Right renal cortex interstitium (tissue), 3 donors: Measurements from ENCODE around the gene PCBP2. TPM values are rescaled to one million over a fixed set of nuclear protein-coding genes. Genes with fewer than 3 reads are reported as not detected.

Experiments used
- DNase-seq, 3 donors: peaks; one replicate each; pipeline ENCODE4 v3.0.0-alpha.2; 2013; ENCODE audit warnings: low read depth in 3 of 3, low spot score in 2 of 3
- polyA plus RNA-seq, 3 donors: library from polyadenylated mRNA; unstranded; fragments of 120-200 nt; gene quantifications; one replicate each; pipeline ENCODE4 v1.2.1, GENCODE V29; 2013; ENCODE audit not compliant: insufficient read length in 3 of 3

The PCBP2 gene
- polyA plus RNA-seq, 3 donors, result 1,108 to 1,139 (median 1,109) TPM

- no peak for DNase-seq
Measured at GRCh38 chr12:53506450-53506785, 54.5 kb downstream of the PCBP2 start.

- no peak for DNase-seq
Measured at GRCh38 chr12:53506881-53507602, 55.1 kb downstream of the PCBP2 start, which contains the start of gene NPFF. TSS of gene NPFF (minus strand) at chr12:53507484. CDS start at chr12:53507474, 10 bp downstream.

- no peak for DNase-seq
Measured at GRCh38 chr12:53507603-53507885, 55.6 kb downstream of the PCBP2 start.

- DNase-seq, result peak in 2 of 3 donors; percentile 72 to 79
Measured at GRCh38 chr12:53508534-53509170, 56.8 kb downstream of the PCBP2 start.

- DNase-seq, result no peak
Measured at GRCh38 chr12:53510181-53510812, 58.4 kb downstream of the PCBP2 start.

GRCh38 chr12:53513712-53514410, 62.0 kb downstream of the PCBP2 start:
- no peak for DNase-seq

- no peak for DNase-seq
Measured at GRCh38 chr12:53514628-53515290, 62.9 kb downstream of the PCBP2 start.

GRCh38 chr12:53515291-53515680, 63.4 kb downstream of the PCBP2 start:
- no peak for DNase-seq

GRCh38 chr12:53516758-53517455, 65.0 kb downstream of the PCBP2 start:
- DNase-seq, result no peak

- DNase-seq, result no peak
Measured at GRCh38 chr12:53518381-53518780, 66.5 kb downstream of the PCBP2 start.

- DNase-seq, result no peak
Measured at GRCh38 chr12:53523131-53523530, 71.2 kb downstream of the PCBP2 start.

- no peak for DNase-seq
Measured at GRCh38 chr12:53524476-53524875, 72.6 kb downstream of the PCBP2 start.

GRCh38 chr12:53530061-53530460, 78.2 kb downstream of the PCBP2 start:
- DNase-seq, result no peak

Other genes with a start within 250 kb of the PCBP2 start
- gene ITGB7, start 244.9 kb upstream of the PCBP2 start, polyA plus RNA-seq, result 1 to 10 TPM in 1 of 3 donors, under 1 TPM in 2; 0.88 to 1.3 (median 0.96) TPM
- 10 to 100 TPM; 28.1 to 33.5 (median 32.3) TPM for gene RARG, start 219.9 kb upstream of the PCBP2 start, polyA plus RNA-seq
- 1 to 10 TPM; 8.0 to 9.4 (median 9.4) TPM for gene ESPL1, start 183.8 kb upstream of the PCBP2 start, polyA plus RNA-seq
- gene PFDN5, start 156.6 kb upstream of the PCBP2 start, polyA plus RNA-seq, result 100 to 1,000 TPM; 817 to 897 (median 885) TPM
- gene MYG1, start 152.4 kb upstream of the PCBP2 start, polyA plus RNA-seq, result 10 to 100 TPM; 47.2 to 53.6 (median 48.8) TPM
- gene AAAS, start 130.5 kb upstream of the PCBP2 start, polyA plus RNA-seq, result 10 to 100 TPM; 69.0 to 85.4 (median 72.3) TPM
- under 1 TPM; 0.10 to 0.32 (median 0.16) TPM for gene SP7, start 115.7 kb upstream of the PCBP2 start, polyA plus RNA-seq
- 10 to 100 TPM; 76.7 to 81.0 (median 77.6) TPM for gene SP1, start 71.9 kb upstream of the PCBP2 start, polyA plus RNA-seq
- gene AMHR2, start 28.2 kb upstream of the PCBP2 start, polyA plus RNA-seq, result under 1 TPM; 0.13 to 0.39 (median 0.22) TPM
- gene PRR13, start 10.4 kb upstream of the PCBP2 start, polyA plus RNA-seq, result 100 to 1,000 TPM; 189 to 212 (median 200) TPM
- gene MAP3K12, start 47.4 kb downstream of the PCBP2 start, polyA plus RNA-seq, result 10 to 100 TPM; 18.3 to 21.3 (median 19.6) TPM
- 10 to 100 TPM; 40.0 to 44.5 (median 42.7) TPM for gene TARBP2, start 49.2 kb downstream of the PCBP2 start, polyA plus RNA-seq
- 1 to 10 TPM in 1 of 3 donors, under 1 TPM in 2; 0.40 to 1.4 (median 0.61) TPM for gene NPFF, start 55.4 kb downstream of the PCBP2 start, polyA plus RNA-seq
- 10 to 100 TPM; 38.8 to 47.9 (median 39.0) TPM for gene ATF7, start 174.3 kb downstream of the PCBP2 start, polyA plus RNA-seq
- 100 to 1,000 TPM; 582 to 652 (median 624) TPM for gene ATP5MC2, start 224.0 kb downstream of the PCBP2 start, polyA plus RNA-seq